Muscle of leg (tissue), 11 donors: Measurements from ENCODE around the gene FCHO2. TPM values are rescaled to one million over a fixed set of nuclear protein-coding genes. Genes with fewer than 3 reads are reported as not detected.

Source experiments
- DNase-seq: peaks from one replicate; pipeline ENCODE4 v3.0.0; 2013
- H3K27ac ChIP-seq: one replicate; pipeline ENCODE4 v1.5.1; 2013; ENCODE audit warnings: mild to moderate bottlenecking, low read length, control low read depth
- H3K27me3 ChIP-seq: one replicate; pipeline ENCODE4 v1.6.1; 2013; ENCODE audit warnings: low read length; ENCODE audit not compliant: control insufficient read depth, insufficient read depth
- H3K36me3 ChIP-seq: one replicate; pipeline ENCODE4 v1.6.1; 2013; ENCODE audit warnings: low read length; ENCODE audit not compliant: control insufficient read depth, insufficient read depth
- H3K4me1 ChIP-seq: one replicate; pipeline ENCODE4 v1.6.1; 2013; ENCODE audit warnings: low read length; ENCODE audit not compliant: control insufficient read depth, insufficient read depth
- H3K4me3 ChIP-seq: one replicate; pipeline ENCODE4 v1.5.1; 2013; ENCODE audit warnings: low read length, control low read depth
- H3K9me3 ChIP-seq: replicated peaks from 2 replicates; pipeline ENCODE4 v1.6.1; 2013; ENCODE audit warnings: low read depth, low read length; ENCODE audit not compliant: control insufficient read depth
- WGBS: methylation state at CpG from one replicate; pipeline ENCODE4 v1.1.5; 2013; ENCODE audit warnings: missing lambda C conversion rate; ENCODE audit not compliant: insufficient coverage; 5-methylcytosine and 5-hydroxymethylcytosine counted together
- polyA plus RNA-seq, 8 donors: library from polyadenylated mRNA; unstranded; fragments of 120-200 nt; gene quantifications; one replicate each; pipeline versions ENCODE4 v1.2.1 to v1.2.3, GENCODE V29; 2013; ENCODE audit warnings: inconsistent platforms in 1 of 8, low replicate concordance in 1 of 8; ENCODE audit not compliant: insufficient read length in 8 of 8, insufficient read depth in 1 of 8
- total RNA-seq: library from RNA; stranded (reverse); fragments of 120-200 nt; gene quantifications from one replicate; pipeline ENCODE4 v1.2.4, GENCODE V29; 2013

Gene FCHO2
- total and polyA plus RNA-seq, 9 donors, result 13.1 to 20.1 (median 17.3) TPM

DNA sequence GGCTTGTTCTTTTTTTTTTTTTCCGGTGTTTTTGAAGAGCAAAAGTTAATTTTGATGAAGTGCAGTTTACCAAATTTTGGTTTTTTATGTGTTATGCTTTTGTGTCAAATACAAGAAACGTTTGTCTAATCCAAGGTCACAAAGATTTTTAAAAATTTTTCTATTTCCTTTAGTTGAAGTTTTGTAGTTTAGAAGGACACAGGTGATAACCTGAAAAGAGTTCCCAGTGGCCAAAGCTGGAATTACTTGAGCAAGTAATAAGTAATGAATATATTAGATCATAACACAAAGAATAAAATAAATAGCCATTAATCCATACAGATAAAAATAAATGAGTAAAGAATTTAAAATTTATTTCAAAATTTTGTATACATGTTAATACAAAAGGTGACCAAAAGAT lies 71.5 kb downstream of the FCHO2 start:
- Histone ChIP-seq H3K36me3 (peaks cover 10% of the 10 kb centered on the region), H3K4me1 (no peaks in the 10 kb centered on the region), H3K4me3 (no peak overlapping the region), H3K27me3 (no peaks in the 10 kb centered on the region), H3K27ac (no peak overlapping the region), H3K9me3 (no peaks in the 10 kb centered on the region)
- DNase-seq, result no peak
- WGBS, result no CpG with 5 or more reads among the region's 2 CpGs

DNA sequence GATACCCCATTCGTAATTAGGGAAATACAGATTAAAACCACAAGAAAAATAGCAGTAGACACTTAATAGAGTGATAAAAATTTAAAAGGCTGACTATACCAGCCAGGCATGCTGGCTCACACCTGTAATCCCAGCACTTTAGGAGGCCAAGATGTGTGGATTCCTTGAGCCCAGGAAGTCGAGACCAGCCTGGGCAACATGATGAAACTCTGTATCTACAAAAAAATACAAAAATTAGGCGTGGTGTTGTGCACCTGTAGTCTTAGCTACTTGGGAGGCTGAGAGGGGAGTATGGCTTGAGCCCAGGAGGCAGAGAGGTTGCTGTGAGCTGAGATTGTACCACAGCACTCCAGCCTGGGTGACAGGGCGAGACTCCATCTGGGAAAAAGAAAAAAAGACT lies 72.0 kb downstream of the FCHO2 start:
- Histone ChIP-seq H3K36me3 (peaks cover 10% of the 10 kb centered on the region), H3K4me1 (no peaks in the 10 kb centered on the region), H3K9me3 (no peaks in the 10 kb centered on the region), H3K27me3 (no peaks in the 10 kb centered on the region), H3K4me3 (no peak overlapping the region), H3K27ac (no peak overlapping the region)
- DNase-seq, result no peak
- WGBS, result no CpG with 5 or more reads among the region's 4 CpGs

DNA sequence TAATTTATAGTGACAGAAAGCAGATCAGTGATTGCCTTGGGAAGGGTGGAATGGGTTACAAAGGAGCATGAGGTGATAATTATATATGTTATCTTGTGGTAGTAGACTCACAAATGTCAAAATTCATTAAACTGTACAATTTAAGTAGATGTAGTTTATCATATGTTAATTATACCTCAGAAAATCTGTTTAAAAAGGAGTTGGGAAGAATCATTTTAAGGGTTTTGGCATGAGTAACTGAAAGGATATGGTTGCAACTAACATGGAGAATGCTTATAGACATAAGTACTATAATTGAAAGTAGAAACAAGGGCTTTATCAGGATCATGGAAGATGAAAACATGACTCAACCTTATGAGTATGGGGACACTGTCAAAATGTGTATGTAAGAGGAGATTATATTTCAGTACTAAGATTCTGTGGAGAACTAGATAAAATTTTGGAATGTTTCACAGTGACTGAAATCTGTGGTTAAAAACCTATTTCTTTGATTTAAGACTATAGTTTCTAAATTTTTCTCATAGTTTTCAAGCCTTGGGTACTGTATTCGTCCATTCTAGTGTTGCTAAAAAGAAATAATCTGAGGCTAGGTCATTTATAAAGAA lies 73.3 kb downstream of the FCHO2 start:
- no CpG with 5 or more reads among the region's 1 CpG for WGBS
- peaks cover 8% of the 10 kb centered on the region for H3K36me3 ChIP-seq
- no peak for DNase-seq

DNA sequence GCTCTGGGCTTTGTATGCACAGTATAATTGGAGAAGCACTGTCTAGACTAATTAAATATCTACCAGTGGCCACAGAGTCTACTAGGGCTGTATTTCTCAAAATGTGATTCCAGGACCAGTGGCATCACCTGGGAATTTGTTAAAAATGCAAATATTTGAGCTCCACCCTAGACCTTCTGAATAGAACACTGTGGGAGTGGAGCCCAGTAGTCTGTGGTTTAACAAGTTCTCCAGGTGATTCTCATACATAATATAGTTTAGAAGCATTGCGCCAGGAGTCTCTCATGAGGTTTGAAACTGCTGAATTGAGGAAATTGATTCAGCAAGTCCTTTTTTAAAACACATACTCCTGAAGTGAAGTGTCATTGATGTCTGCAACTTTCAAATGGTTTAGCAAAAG lies 74.7 kb downstream of the FCHO2 start:
- H3K27ac ChIP-seq, result no peak overlapping the region
- H3K27me3 ChIP-seq, result no peaks in the 10 kb centered on the region
- DNase-seq, result no peak
- no peak overlapping the region for H3K4me3 ChIP-seq
- no CpG with 5 or more reads among the region's 1 CpG for WGBS
- no peaks in the 10 kb centered on the region for H3K9me3 ChIP-seq
- H3K4me1 ChIP-seq, result no peaks in the 10 kb centered on the region
- H3K36me3 ChIP-seq, result peaks cover 5% of the 10 kb centered on the region

More for the DNA sequence above, 73.3 kb downstream of the FCHO2 start:
- Histone ChIP-seq H3K27ac (no peak overlapping the region), H3K4me1 (no peaks in the 10 kb centered on the region), H3K9me3 (no peaks in the 10 kb centered on the region), H3K4me3 (no peak overlapping the region), H3K27me3 (no peaks in the 10 kb centered on the region)

DNA sequence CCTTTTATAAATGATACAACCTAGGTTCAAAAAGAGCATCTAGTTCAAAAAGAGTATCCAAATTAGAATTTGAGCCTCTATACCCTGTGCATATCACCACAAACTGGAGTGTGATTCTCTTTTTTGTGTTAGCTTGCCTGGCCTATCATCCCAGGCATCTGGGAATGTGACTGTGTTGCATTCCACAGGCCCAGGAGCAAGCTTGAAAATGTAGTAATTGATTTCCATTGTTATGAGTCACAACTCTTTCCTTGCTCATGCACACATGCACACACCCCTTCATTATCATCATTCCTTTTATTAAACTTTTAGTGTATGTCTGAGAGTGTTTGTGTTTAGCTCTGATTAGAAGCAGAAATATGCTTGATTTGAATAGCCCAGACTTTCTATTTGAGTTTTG lies 75.2 kb downstream of the FCHO2 start:
- Histone ChIP-seq H3K27ac (no peak overlapping the region), H3K36me3 (peaks cover under 1% of the 10 kb centered on the region)
- DNase-seq, result no peak

DNA sequence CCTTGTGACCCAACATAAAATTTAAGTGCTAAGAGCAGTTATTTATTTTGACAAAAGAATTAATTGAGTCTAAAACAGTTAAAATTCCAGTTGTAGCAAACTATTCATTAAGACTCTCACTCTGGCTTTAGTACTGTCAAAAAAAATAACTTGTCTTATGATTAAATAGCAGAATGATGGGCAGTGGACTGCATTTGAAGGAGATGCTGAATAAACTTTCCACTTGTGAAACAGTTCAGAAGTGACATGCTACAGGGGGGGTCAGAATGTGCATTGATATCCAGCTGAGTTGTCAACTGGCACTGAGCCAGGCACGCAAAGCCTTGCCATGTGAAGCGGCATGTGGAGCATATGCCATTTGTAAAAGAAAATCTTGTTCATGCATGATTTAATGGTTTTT lies 76.0 kb downstream of the FCHO2 start:
- Histone ChIP-seq H3K27me3 (no peaks in the 10 kb centered on the region), H3K4me1 (no peaks in the 10 kb centered on the region), H3K27ac (no peak overlapping the region), H3K36me3 (peaks cover 3% of the 10 kb centered on the region), H3K9me3 (no peaks in the 10 kb centered on the region), H3K4me3 (no peak overlapping the region)
- 50% methylated on average over 1 of the region's 2 CpGs for WGBS
- peak; percentile 45 for DNase-seq

More for the DNA sequence above, 75.2 kb downstream of the FCHO2 start:
- Histone ChIP-seq H3K9me3 (no peaks in the 10 kb centered on the region), H3K27me3 (no peaks in the 10 kb centered on the region), H3K4me3 (no peak overlapping the region), H3K4me1 (no peaks in the 10 kb centered on the region)

DNA sequence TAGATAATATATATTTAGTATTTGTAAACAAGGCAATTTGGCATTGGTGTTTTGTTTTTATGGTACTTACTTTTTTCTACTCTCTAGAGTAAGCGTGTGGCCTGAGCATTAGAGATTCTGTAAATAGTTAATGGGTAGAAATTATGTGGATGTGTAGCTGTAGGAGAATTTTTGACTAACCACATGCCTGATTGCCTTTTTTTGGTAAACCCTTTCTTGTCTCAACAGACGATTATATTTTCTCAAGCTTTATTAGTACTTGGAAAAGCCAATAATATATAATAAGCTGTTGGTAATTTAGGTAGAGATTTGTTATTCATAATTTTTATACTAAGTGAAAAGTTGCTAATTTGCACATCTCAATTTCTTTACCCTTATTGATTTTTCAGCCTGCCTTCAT lies 76.8 kb downstream of the FCHO2 start:
- Histone ChIP-seq H3K36me3 (peaks cover 3% of the 10 kb centered on the region), H3K27ac (no peak overlapping the region)
- no CpG with 5 or more reads among the region's 2 CpGs for WGBS

DNA sequence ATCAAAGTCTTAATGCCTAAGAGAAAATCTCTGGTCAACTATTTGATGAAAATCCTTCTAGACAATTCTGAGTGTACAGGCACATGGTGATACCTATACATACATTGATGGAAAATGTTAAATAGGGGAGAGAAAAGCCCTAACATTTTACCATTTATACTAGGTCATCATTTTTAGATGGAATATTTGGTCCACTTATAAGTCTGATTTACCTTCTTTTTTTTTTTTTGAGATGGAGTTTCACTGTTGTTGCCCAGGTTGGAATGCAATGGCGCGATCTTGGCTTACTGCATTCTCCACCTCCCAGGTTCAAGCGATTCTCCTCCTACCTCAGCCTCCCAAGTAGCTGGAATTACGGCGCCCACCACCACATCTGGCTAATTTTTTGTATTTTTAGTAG lies 81.7 kb downstream of the FCHO2 start:
- Histone ChIP-seq H3K36me3 (peaks cover 3% of the 10 kb centered on the region), H3K4me1 (no peaks in the 10 kb centered on the region), H3K9me3 (no peaks in the 10 kb centered on the region), H3K27ac (no peak overlapping the region), H3K27me3 (no peaks in the 10 kb centered on the region), H3K4me3 (no peak overlapping the region)
- DNase-seq, result no peak
- no CpG with 5 or more reads among the region's 5 CpGs for WGBS

More for the DNA sequence above, 76.8 kb downstream of the FCHO2 start:
- Histone ChIP-seq H3K27me3 (no peaks in the 10 kb centered on the region), H3K4me1 (no peaks in the 10 kb centered on the region), H3K4me3 (no peak overlapping the region), H3K9me3 (no peaks in the 10 kb centered on the region)
- DNase-seq, result no peak

DNA sequence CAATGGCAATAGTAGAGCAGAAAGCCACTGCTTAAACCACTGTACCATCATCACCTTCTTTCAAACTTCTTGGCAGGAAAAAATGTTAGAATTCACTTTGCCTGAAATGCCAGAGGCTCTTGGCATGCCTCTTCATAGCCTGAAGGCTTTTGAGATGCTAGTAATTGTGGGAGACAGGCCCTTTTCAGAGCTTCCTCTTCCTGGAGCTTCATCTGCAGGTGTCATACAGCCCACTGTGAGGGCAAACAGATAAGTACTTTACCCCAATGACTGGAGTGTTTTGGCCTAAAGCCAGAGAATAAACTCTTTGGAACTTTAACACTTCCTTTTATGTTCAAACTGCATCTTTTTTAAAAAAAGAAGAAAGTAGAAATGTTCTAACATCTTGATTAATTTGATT lies 83.2 kb downstream of the FCHO2 start:
- Histone ChIP-seq H3K36me3 (peaks cover 3% of the 10 kb centered on the region), H3K4me3 (no peak overlapping the region), H3K9me3 (no peaks in the 10 kb centered on the region), H3K27me3 (no peaks in the 10 kb centered on the region), H3K27ac (no peak overlapping the region), H3K4me1 (no peaks in the 10 kb centered on the region)
- no peak for DNase-seq

DNA sequence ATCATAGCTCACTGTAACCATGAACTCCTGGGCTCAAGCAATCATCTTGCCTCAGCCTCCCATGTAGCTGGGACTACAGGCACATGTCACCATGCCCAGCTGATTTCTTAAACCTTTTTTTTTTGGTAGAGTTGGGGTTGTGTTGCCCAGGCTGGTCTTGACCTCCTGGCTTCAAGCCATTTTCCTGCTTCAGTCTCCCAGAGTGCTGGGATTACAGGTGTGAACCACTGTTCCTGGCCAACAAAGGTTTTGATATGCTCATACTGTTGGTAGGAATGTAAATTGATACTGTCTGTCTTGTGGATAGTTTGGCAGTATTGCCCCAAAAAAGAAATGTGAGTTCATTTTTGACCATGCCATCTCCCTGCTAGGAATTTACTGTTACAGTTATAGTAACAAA lies 87.2 kb downstream of the FCHO2 start:
- Histone ChIP-seq H3K36me3 (peaks cover 4% of the 10 kb centered on the region), H3K4me3 (no peak overlapping the region), H3K27me3 (no peaks in the 10 kb centered on the region), H3K27ac (no peak overlapping the region), H3K9me3 (peaks cover 2% of the 10 kb centered on the region), H3K4me1 (no peaks in the 10 kb centered on the region)
- DNase-seq, result no peak

DNA sequence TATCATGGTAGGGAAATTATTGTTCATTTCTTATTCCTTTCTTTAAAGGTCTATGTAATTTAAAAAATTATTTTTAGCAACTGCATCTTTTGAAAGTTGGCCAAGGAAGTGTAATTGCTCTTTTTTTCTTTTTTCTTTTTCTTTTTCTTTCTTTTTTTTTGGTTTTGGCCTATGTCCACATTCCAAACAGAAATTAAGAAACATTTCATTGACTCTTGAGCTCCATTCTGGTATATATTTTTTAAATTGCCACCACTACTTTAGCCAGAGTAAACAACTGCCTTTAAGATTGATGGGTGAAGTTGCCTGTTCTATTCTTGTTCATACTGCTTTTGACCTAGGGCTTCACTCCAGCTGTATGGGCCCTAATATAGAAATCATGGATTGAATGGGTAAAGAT lies 88.7 kb downstream of the FCHO2 start:
- Histone ChIP-seq H3K4me1 (no peaks in the 10 kb centered on the region), H3K36me3 (peaks cover 4% of the 10 kb centered on the region), H3K27ac (no peak overlapping the region), H3K4me3 (no peak overlapping the region), H3K27me3 (no peaks in the 10 kb centered on the region), H3K9me3 (peaks cover 2% of the 10 kb centered on the region)
- no peak for DNase-seq
